MM.1S (cell line): ENCODE results near the gene PMFBP1.

Experiments used
- DNase-seq: peaks from one replicate; pipeline ENCODE4 v3.0.0-alpha.2; 2015
- H2AFZ ChIP-seq: fragments of 300-600 bp; sonication (generic); 2 replicates; pipeline ENCODE4 v1.6.0; 2016; ENCODE audit warnings: antibody characterized with exemption, low read length
- H3F3A ChIP-seq: fragments of 300-600 bp; sonication (generic); 2 replicates; pipeline ENCODE4 v1.6.1; 2016; ENCODE audit warnings: mild to moderate bottlenecking, antibody characterized with exemption, low read length, moderate library complexity, mixed read lengths; ENCODE audit not compliant: insufficient read depth
- H3K27ac ChIP-seq: fragments of 300-600 bp; sonication (generic); 2 replicates; pipeline ENCODE4 v1.5.1; 2016; ENCODE audit warnings: mild to moderate bottlenecking, low read length
- H3K27me3 ChIP-seq: fragments of 300-600 bp; sonication (generic); replicated peaks from 2 replicates; pipeline ENCODE4 v1.6.0; 2016; ENCODE audit warnings: low read length; ENCODE audit not compliant: insufficient read depth
- H3K36me3 ChIP-seq: fragments of 300-600 bp; sonication (generic); replicated peaks from 2 replicates; pipeline ENCODE4 v1.6.1; 2016; ENCODE audit warnings: mild to moderate bottlenecking, low read length, mixed read lengths; ENCODE audit not compliant: insufficient read depth
- H3K4me1 ChIP-seq: fragments of 300-600 bp; sonication (generic); 2 replicates; pipeline ENCODE4 v1.6.1; 2016; ENCODE audit warnings: low read length, mixed read lengths
- H3K4me2 ChIP-seq: fragments of 300-600 bp; sonication (generic); 2 replicates; pipeline ENCODE4 v1.6.0; 2016; ENCODE audit warnings: low read depth, low read length
- H3K4me3 ChIP-seq: fragments of 300-600 bp; sonication (generic); 2 replicates; pipeline ENCODE4 v1.5.1; 2016; ENCODE audit warnings: low read length, mixed read lengths
- H3K79me2 ChIP-seq: fragments of 300-600 bp; sonication (generic); 2 replicates; pipeline ENCODE4 v1.6.1; 2016; ENCODE audit warnings: mixed run types, low read length, mixed read lengths
- H3K9ac ChIP-seq: fragments of 300-600 bp; sonication (generic); 2 replicates; pipeline ENCODE4 v1.6.1; 2016; ENCODE audit warnings: low read length, mixed read lengths
- H3K9me2 ChIP-seq: fragments of 300-600 bp; sonication (generic); replicated peaks from 2 replicates; pipeline ENCODE4 v1.6.1; 2016; ENCODE audit warnings: mild to moderate bottlenecking, low read length, mixed read lengths; ENCODE audit not compliant: insufficient read depth
- H3K9me3 ChIP-seq: fragments of 300-600 bp; sonication (generic); replicated peaks from 2 replicates; pipeline ENCODE4 v1.6.1; 2016; ENCODE audit warnings: mild to moderate bottlenecking, low read length, mixed read lengths; ENCODE audit not compliant: insufficient read depth
- H4K20me1 ChIP-seq: fragments of 300-600 bp; sonication (generic); 2 replicates; pipeline ENCODE4 v1.6.1; 2016; ENCODE audit warnings: mild to moderate bottlenecking, low read length, moderate library complexity, mixed read lengths; ENCODE audit not compliant: insufficient read depth
- EZH2 ChIP-seq: fragments of 300-600 bp; sonication (generic); optimal IDR thresholded peaks from 2 replicates; pipeline ENCODE3; 2017; ENCODE audit warnings: low read depth, mild to moderate bottlenecking, antibody characterized with exemption, low read length, mixed read lengths
- EZH2phosphoT487 ChIP-seq: fragments of 300-600 bp; sonication (generic); IDR thresholded peaks from 2 replicates; pipeline ENCODE4 v1.6.1; 2018; ENCODE audit warnings: antibody characterized with exemption, low read length
- TF ChIP-seq, protein P1 (sequence below): fragments of 300-600 bp; sonication (generic); IDR thresholded peaks from 2 replicates; pipeline ENCODE4 v1.5.1; 2016; ENCODE audit warnings: antibody characterized with exemption, low read length, mixed read lengths

PMFBP1 gene

DNA sequence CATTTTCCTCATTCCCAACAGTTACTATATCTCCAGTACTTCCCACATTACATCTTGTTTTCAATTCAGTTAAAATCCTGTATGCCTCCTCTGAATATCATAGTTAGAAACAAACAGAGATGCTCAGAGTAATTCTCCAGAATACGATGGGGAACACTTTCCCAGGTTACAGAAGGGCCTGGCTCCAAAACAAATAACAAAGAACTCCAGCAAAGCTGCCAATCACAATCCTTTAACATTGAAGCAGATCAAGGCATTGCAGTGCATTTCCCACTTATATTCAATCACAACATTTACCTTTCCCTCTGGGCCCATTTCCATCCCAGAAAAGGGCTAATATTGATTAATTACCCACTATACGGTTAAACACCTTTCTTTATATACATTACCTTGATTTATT is 29.4 kb upstream of the PMFBP1 start:
- peaks cover 14% of the 10 kb centered on the region for H3F3A ChIP-seq
- H3K9ac ChIP-seq: no peak overlapping the region
- no peak overlapping the region for H3K27ac ChIP-seq
- H3K4me3 ChIP-seq: no peak overlapping the region
- no peak for DNase-seq
- peaks cover 20% of the 10 kb centered on the region for H3K4me1 ChIP-seq
- no peak overlapping the region for H3K4me2 ChIP-seq
- H3K27me3 ChIP-seq: no peaks in the 10 kb centered on the region
- H3K79me2 ChIP-seq: no peaks in the 10 kb centered on the region
- H4K20me1 ChIP-seq: no peaks in the 10 kb centered on the region
- no peaks in the 10 kb centered on the region for H3K9me2 ChIP-seq
- no peaks in the 10 kb centered on the region for H3K9me3 ChIP-seq
- H3K36me3 ChIP-seq: no peaks in the 10 kb centered on the region
- no peak overlapping the region for H2AFZ ChIP-seq
- TF ChIP-seq EZH2phosphoT487: no peak
- TF ChIP-seq EZH2: no peak
- TF ChIP-seq, protein P1, sequence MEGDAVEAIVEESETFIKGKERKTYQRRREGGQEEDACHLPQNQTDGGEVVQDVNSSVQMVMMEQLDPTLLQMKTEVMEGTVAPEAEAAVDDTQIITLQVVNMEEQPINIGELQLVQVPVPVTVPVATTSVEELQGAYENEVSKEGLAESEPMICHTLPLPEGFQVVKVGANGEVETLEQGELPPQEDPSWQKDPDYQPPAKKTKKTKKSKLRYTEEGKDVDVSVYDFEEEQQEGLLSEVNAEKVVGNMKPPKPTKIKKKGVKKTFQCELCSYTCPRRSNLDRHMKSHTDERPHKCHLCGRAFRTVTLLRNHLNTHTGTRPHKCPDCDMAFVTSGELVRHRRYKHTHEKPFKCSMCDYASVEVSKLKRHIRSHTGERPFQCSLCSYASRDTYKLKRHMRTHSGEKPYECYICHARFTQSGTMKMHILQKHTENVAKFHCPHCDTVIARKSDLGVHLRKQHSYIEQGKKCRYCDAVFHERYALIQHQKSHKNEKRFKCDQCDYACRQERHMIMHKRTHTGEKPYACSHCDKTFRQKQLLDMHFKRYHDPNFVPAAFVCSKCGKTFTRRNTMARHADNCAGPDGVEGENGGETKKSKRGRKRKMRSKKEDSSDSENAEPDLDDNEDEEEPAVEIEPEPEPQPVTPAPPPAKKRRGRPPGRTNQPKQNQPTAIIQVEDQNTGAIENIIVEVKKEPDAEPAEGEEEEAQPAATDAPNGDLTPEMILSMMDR: no peak

DNA sequence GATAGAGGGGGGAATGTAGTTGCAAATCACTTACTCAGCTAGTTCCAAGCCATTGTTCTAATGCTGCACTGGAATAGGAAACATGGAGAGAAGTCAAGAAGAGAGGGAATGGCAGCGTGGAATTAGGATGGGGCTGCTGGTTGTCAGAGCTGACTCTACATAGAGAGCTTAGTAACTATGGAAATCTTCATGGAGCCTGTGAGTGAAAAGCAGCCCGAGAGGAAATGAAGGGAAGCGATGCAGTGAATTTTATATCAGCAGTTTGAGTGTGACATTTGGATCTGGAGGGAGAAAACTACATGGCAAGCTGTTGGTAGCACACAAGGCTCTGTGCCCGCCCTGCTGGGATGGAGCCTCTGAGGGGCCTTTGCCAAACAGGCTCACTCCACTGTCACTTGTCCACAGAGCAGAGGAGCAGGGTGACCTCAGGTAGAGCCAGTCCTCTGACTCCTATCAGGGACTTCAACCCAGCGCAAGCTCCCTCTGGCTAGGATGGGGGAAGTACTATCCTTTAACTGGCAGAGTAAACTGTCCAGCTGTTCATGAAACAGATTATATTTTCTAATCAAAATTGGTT is 27.9 kb upstream of the PMFBP1 start:
- no peaks in the 10 kb centered on the region for H3K36me3 ChIP-seq
- H4K20me1 ChIP-seq: no peaks in the 10 kb centered on the region
- H3K79me2 ChIP-seq: no peaks in the 10 kb centered on the region
- no peaks in the 10 kb centered on the region for H3K9me3 ChIP-seq
- no peak for DNase-seq
- no peak overlapping the region for H3K27ac ChIP-seq
- H3F3A ChIP-seq: peaks cover 14% of the 10 kb centered on the region
- H3K4me2 ChIP-seq: no peak overlapping the region
- H3K27me3 ChIP-seq: no peaks in the 10 kb centered on the region
- peaks cover 20% of the 10 kb centered on the region for H3K4me1 ChIP-seq
- H2AFZ ChIP-seq: no peak overlapping the region
- TF ChIP-seq, protein P1: no peak
- TF ChIP-seq EZH2phosphoT487 (no peak), EZH2 (no peak)
- no peak overlapping the region for H3K9ac ChIP-seq
- H3K9me2 ChIP-seq: no peaks in the 10 kb centered on the region
- no peak overlapping the region for H3K4me3 ChIP-seq

DNA sequence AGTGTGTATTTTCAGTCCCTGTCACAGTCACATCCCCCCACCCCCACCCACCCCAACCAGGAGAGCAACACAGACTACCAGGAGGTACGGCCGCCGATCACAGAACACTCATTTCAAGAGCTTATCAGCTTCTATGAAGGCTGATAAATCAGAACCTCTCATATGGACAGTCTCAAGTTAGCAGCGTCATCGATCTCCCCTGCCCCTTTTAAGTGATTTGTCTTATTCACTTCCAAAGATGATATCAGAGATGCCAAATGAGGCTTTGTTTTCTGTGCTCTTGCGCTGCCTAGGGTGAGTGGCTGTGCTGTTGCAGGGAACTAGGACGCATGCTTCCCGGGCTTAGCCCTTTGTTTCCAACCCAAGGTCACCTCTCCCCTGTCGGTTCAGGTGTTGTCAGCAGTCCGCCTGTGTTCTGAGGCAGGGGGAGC is 26.8 kb upstream of the PMFBP1 start:
- Histone ChIP-seq H2AFZ (no peak overlapping the region), H3K9me2 (no peaks in the 10 kb centered on the region), H3F3A (peaks cover 14% of the 10 kb centered on the region), H3K79me2 (no peaks in the 10 kb centered on the region), H3K9me3 (no peaks in the 10 kb centered on the region), H4K20me1 (no peaks in the 10 kb centered on the region), H3K4me2 (no peak overlapping the region), H3K4me3 (no peak overlapping the region), H3K9ac (no peak overlapping the region), H3K36me3 (no peaks in the 10 kb centered on the region), H3K27me3 (no peaks in the 10 kb centered on the region), H3K4me1 (peaks cover 15% of the 10 kb centered on the region), H3K27ac (no peak overlapping the region)
- DNase-seq: no peak
- TF ChIP-seq EZH2phosphoT487 (no peak), EZH2 (no peak)
- TF ChIP-seq, protein P1: no peak
